ENCODE measurements around the gene CTAG1B. TPM values are rescaled to one million over a fixed set of nuclear protein-coding genes. Genes with fewer than 3 reads are reported as not detected.
A peak's percentile ranks its signal among the peaks of the same experiment; 100 is the strongest.

The CTAG1B gene
- total RNA-seq, 4 donors from 2014 or later: not detected

DNA sequence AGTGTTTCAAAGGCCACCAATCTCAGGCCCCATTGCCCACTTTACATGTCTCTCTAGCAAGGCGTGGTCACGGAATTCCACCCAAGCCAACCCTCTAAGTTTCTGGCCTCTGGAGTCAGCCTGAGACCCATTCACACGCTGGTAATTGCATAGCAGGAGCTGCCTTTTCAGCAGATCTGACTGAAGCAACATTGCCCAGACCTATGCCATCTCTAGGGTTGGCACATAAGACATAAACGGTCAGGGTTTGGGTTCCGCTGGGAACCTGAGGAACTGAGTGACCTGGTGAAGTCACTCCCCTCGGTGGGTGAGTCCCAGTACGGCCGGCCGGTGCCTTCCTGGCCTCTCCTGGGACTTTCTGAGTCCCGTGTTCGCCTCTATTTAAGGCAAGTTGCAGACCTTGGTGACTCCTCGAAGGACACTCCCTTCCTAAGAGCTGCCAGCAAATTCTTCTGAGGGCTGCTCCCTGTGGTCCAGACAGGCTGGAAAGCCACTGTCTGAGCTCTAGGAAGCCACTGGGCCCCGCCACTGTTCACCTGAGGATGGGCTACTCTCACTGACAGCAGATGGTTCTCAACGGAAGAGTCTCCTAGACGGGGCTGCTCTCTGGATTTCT, 18.2 kb downstream of the CTAG1B start:
- no peak for DNase-seq
- Histone ChIP-seq H3K27ac (no peak overlapping the region), H3K4me3 (replicated peaks in 1 of 3) (no peak overlapping the region), H3K9me3 (no peaks in the 10 kb centered on the region), H3K27me3 (no peaks in the 10 kb centered on the region), H3K4me1 (no peaks in the 10 kb centered on the region), H3K36me3 (no peaks in the 10 kb centered on the region)
- 80 to 81% methylated on average over 2 to 5 of the region's 15 CpGs for WGBS, 2 donors
- TF ChIP-seq POLR2A (IDR thresholded peaks at IDR 0.05): no peak
- TF ChIP-seq, protein P1, sequence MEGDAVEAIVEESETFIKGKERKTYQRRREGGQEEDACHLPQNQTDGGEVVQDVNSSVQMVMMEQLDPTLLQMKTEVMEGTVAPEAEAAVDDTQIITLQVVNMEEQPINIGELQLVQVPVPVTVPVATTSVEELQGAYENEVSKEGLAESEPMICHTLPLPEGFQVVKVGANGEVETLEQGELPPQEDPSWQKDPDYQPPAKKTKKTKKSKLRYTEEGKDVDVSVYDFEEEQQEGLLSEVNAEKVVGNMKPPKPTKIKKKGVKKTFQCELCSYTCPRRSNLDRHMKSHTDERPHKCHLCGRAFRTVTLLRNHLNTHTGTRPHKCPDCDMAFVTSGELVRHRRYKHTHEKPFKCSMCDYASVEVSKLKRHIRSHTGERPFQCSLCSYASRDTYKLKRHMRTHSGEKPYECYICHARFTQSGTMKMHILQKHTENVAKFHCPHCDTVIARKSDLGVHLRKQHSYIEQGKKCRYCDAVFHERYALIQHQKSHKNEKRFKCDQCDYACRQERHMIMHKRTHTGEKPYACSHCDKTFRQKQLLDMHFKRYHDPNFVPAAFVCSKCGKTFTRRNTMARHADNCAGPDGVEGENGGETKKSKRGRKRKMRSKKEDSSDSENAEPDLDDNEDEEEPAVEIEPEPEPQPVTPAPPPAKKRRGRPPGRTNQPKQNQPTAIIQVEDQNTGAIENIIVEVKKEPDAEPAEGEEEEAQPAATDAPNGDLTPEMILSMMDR (IDR thresholded peaks at IDR 0.05): no peak
- intact Hi-C loops (cut with DNase I): no loop called here

DNA sequence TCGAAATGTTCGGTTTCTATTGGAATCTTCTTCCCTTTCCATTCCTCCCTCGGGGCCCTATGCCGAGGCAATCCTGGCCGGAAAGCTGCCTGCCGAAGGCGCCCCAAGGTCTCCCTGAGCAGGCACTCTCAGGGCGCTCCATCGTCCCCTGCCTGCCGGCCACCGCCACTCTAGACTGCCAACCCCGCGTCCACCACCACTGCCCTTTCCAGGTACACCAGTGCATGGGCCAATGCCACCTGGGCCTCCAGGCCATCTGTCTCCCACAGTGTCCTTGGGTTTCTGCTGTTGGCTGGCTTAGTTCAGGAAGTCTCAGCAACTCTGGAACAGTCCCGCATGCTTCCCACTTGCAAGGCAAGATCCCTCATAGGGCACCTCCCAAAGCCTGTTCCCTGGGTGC, 19.6 kb downstream of the CTAG1B start:
- intact Hi-C loops (cut with DNase I): no loop called here
- Histone ChIP-seq H3K4me3 (replicated peaks in 1 of 3) (no peak overlapping the region), H3K9me3 (no peaks in the 10 kb centered on the region), H3K27me3 (no peaks in the 10 kb centered on the region), H3K4me1 (no peaks in the 10 kb centered on the region), H3K27ac (no peak overlapping the region), H3K36me3 (no peaks in the 10 kb centered on the region)
- WGBS, 2 donors: 96 to 98% methylated on average over 7 to 14 of the region's 14 CpGs
- DNase-seq: no peak
- TF ChIP-seq, protein P1 (IDR thresholded peaks at IDR 0.05): no peak
- no peak for TF ChIP-seq POLR2A (IDR thresholded peaks at IDR 0.05)

DNA sequence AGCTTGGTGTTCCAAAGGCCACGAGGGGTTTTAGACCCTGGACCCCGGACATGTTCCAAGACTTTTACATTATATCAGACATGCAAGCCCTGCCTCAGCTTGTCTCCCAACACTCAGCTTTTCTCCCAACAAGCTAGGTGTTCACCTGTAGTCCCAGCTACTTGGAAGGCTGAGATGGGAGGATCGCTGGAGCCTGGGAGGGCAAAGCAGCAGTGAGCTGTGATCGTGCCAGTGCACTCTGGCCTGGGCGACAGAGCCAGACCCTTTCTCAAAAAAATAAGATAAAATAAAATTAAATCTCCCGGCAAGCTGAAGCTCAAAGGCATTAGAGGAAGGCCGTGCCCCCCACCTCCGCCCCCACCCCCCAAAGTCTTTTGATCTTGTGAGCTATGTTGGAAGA, 20.4 kb downstream of the CTAG1B start:
- 79 to 100% methylated on average over 1 to 5 of the region's 8 CpGs for WGBS, 2 donors

DNA sequence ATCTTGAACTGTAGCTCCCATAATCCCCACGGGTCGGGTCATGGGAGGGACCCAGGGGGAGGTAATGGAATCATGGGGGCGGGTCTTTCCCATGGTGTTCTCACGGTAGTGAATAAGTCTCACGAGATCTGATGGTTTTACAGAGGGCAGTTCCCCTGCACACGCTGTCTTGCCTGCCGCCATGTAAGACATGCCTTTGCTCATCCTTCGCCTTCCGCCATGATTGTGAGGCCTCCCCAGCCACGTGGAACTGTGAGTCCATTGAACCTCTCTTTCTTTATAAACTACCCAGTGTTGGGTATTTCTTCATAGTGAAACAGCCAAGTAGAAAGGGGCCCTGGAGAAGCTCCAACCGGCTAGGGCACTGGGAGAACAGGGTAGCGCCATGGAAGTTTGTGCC, 21.9 kb downstream of the CTAG1B start:
- Histone ChIP-seq H3K4me3 (replicated peaks in 1 of 3) (no peak overlapping the region), H3K27me3 (no peaks in the 10 kb centered on the region), H3K36me3 (no peaks in the 10 kb centered on the region), H3K9me3 (no peaks in the 10 kb centered on the region), H3K4me1 (no peaks in the 10 kb centered on the region), H3K27ac (no peak overlapping the region)
- 94 to 96% methylated on average over 11 of the region's 12 CpGs for WGBS, 2 donors
- no peak for DNase-seq
- TF ChIP-seq, protein P1 (IDR thresholded peaks at IDR 0.05): no peak
- intact Hi-C loops (cut with DNase I): no loop called here

More for the DNA sequence above, 20.4 kb downstream of the CTAG1B start:
- intact Hi-C loops (cut with DNase I): no loop called here
- TF ChIP-seq, protein P1 (IDR thresholded peaks at IDR 0.05): no peak
- no peak for TF ChIP-seq POLR2A (IDR thresholded peaks at IDR 0.05)
- no peak overlapping the region for H3K27ac ChIP-seq
- no peaks in the 10 kb centered on the region for H3K27me3 ChIP-seq
- H3K4me1 ChIP-seq: no peaks in the 10 kb centered on the region
- no peaks in the 10 kb centered on the region for H3K36me3 ChIP-seq
- H3K4me3 ChIP-seq (replicated peaks in 1 of 3): no peak overlapping the region
- no peaks in the 10 kb centered on the region for H3K9me3 ChIP-seq
- no peak for DNase-seq

DNA sequence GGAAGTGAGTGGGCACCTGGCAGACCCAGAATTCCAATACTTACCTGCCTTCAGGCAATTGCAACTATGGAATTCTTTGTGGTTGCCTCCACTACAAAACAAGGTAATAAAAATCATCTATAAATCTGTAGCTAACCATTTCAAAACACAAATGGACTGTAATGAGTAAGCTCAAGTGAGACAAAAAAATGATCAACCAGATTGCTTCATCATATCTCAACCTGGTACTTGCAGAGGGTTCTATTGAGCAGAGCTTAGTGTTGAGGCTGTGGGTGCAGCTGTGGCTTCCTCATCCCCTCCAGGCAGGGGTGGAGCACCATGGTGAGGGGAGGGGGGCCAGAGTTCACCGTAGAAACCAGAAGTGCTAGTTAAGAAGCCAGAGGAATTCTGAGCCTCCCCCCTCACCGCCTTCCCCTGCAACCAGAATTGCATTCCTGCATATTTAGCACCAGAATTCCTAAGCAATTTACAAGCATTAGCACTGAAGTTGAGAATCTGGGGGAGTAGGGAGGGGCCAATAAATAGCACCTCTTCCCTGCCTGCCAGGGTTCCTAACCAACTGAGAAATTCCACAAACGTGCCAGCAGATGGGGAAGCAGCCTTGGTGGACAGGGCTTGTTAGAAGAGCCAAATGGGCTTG, 22.7 kb downstream of the CTAG1B start:
- no peaks in the 10 kb centered on the region for H3K27me3 ChIP-seq

More for the DNA sequence above, 22.7 kb downstream of the CTAG1B start:
- WGBS, 2 donors: 14 to 19% methylated on average over 3 of the region's 3 CpGs
- DNase-seq: peak; percentile 32 to 52
- H3K36me3 ChIP-seq: no peaks in the 10 kb centered on the region
- intact Hi-C loops (cut with DNase I): no loop called here
- TF ChIP-seq POLR2A (IDR thresholded peaks at IDR 0.05): no peak
- TF ChIP-seq, protein P1 (IDR thresholded peaks at IDR 0.05): no peak
- H3K4me1 ChIP-seq: no peaks in the 10 kb centered on the region
- H3K27ac ChIP-seq: no peak overlapping the region
- no peaks in the 10 kb centered on the region for H3K9me3 ChIP-seq
- no peak overlapping the region for H3K4me3 ChIP-seq (replicated peaks in 1 of 3)
